Tibial nerve (tissue), 4 donors: ENCODE data around the gene MRPS10. TPM values are rescaled to one million over a fixed set of nuclear protein-coding genes. Genes with fewer than 3 reads are reported as not detected.

Experiments used
- DNase-seq, 2 donors: peaks; one replicate each; pipeline ENCODE4 v3.0.0-alpha.2; 2019; ENCODE audit warnings: low spot score in 2 of 2
- H3K27ac ChIP-seq, 4 donors: fragments of 200-600 bp; sonication (generic) in 3 of 4; one replicate each; pipeline ENCODE4 v1.5.1; 2017 to 2019; ENCODE audit warnings: mild to moderate bottlenecking in 1 of 4
- H3K27me3 ChIP-seq, 2 donors: fragments of 200-600 bp; sonication (generic) in 1 of 2; one replicate each; pipeline versions ENCODE4 v1.5.1 to v1.6.0; 2017 to 2019
- H3K36me3 ChIP-seq, 3 donors: fragments of 200-600 bp; sonication (generic); one replicate each; pipeline ENCODE4 v1.5.1; 2018 to 2019
- H3K4me1 ChIP-seq, 4 donors: fragments of 200-600 bp; sonication (generic) in 3 of 4; one replicate each; pipeline ENCODE4 v1.5.1; 2017 to 2019
- H3K4me3 ChIP-seq, 4 donors: fragments of 200-600 bp; sonication (generic) in 3 of 4; one replicate each; pipeline ENCODE4 v1.5.1; 2017 to 2019; ENCODE audit warnings: mild to moderate bottlenecking in 1 of 4, moderate library complexity in 1 of 4
- H3K9me3 ChIP-seq, 4 donors: fragments of 200-600 bp; sonication (generic) in 3 of 4; one replicate each; pipeline ENCODE4 v1.5.1; 2017 to 2019
- EP300 ChIP-seq, 2 donors: sonication (generic); formaldehyde crosslinking; IDR thresholded peaks; one replicate each; pipeline ENCODE4 v1.6.1; 2017; ENCODE audit warnings: antibody characterized with exemption in 2 of 2, mild to moderate bottlenecking in 1 of 2
- POLR2A ChIP-seq, 2 donors: fragments of 450-650 bp; IDR thresholded peaks; one replicate each; pipeline ENCODE4 v1.6.1; 2017; ENCODE audit warnings: antibody characterized with exemption in 2 of 2, mild to moderate bottlenecking in 2 of 2, moderate library complexity in 2 of 2
- WGBS, 2 donors: methylation state at CpG; one replicate each; pipeline ENCODE4 v1.1.5; 2018; 5-methylcytosine and 5-hydroxymethylcytosine counted together
- total RNA-seq, 4 donors: library from RNA; depleted of rRNA; stranded (reverse); fragments of >200 nt; gene quantifications; one replicate each; pipeline ENCODE4 v1.1.0, GENCODE V29; 2016
- TF ChIP-seq, protein P1 (sequence below), 5 experiments: fragments of 200-600 bp in 3 of 5; fragments of 450-650 bp in 2 of 5; sonication (generic) in 3 of 5; IDR thresholded peaks; one replicate each; pipeline ENCODE4 v1.5.1; 2016 to 2019; ENCODE audit warnings: antibody characterized with exemption in 5 of 5, mild to moderate bottlenecking in 3 of 5, moderate library complexity in 2 of 5

Gene MRPS10
- total RNA-seq, 4 donors from 2014 or later, result 20.7 to 30.6 (median 23.6) TPM

DNA sequence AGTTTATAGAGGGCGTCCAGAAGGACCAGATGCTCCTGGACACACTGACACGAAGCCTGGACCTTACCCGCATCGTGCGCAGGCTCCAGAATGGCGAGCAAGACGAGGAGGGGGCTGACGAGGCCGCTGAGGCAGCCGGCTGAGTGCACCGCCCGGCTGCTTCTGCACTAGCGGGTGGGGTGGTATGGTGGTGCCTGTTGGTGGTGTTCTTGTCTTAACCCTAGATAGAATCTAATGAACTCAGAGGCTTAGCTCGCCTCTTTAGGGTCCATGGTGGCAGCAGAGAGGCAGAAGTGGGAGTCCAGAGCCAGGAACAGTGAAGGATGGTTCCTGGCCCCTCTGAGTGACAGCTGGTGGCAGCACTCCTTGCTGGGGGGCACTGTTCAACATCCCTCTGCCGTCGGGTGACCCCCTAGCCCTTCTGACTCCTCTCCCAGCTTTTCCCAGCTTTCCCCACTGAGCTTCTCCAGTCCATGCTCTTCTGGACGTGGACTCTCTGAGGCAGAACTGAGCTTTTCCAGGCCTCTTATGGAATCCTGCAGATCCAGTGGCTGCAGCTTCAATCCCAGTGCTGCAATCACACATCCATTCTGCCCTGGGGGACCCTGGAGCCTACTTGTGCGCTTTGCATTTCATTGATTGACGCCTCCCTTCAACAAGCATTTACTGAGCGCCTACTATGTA lies 38.3 kb downstream of the MRPS10 start:
- TF ChIP-seq EP300 (IDR thresholded peaks at IDR 0.05), result no peak
- TF ChIP-seq, protein P1, sequence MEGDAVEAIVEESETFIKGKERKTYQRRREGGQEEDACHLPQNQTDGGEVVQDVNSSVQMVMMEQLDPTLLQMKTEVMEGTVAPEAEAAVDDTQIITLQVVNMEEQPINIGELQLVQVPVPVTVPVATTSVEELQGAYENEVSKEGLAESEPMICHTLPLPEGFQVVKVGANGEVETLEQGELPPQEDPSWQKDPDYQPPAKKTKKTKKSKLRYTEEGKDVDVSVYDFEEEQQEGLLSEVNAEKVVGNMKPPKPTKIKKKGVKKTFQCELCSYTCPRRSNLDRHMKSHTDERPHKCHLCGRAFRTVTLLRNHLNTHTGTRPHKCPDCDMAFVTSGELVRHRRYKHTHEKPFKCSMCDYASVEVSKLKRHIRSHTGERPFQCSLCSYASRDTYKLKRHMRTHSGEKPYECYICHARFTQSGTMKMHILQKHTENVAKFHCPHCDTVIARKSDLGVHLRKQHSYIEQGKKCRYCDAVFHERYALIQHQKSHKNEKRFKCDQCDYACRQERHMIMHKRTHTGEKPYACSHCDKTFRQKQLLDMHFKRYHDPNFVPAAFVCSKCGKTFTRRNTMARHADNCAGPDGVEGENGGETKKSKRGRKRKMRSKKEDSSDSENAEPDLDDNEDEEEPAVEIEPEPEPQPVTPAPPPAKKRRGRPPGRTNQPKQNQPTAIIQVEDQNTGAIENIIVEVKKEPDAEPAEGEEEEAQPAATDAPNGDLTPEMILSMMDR (IDR thresholded peaks at IDR 0.05), result no peak
- no peak for TF ChIP-seq POLR2A (IDR thresholded peaks at IDR 0.05)
- Histone ChIP-seq H3K27ac (no peak overlapping the region), H3K4me1 (peaks cover 0 to 5% (median 0%) of the 10 kb centered on the region in 4 donors), H3K36me3 (peaks cover 0 to 3% (median 0%) of the 10 kb centered on the region in 3 donors), H3K9me3 (no peaks in the 10 kb centered on the region), H3K4me3 (no peak overlapping the region), H3K27me3 (peaks cover 0 to 18% of the 10 kb centered on the region in 2 donors)
- 87% methylated on average over 20 of the region's 20 CpGs for WGBS, 2 donors
- no peak for DNase-seq

DNA sequence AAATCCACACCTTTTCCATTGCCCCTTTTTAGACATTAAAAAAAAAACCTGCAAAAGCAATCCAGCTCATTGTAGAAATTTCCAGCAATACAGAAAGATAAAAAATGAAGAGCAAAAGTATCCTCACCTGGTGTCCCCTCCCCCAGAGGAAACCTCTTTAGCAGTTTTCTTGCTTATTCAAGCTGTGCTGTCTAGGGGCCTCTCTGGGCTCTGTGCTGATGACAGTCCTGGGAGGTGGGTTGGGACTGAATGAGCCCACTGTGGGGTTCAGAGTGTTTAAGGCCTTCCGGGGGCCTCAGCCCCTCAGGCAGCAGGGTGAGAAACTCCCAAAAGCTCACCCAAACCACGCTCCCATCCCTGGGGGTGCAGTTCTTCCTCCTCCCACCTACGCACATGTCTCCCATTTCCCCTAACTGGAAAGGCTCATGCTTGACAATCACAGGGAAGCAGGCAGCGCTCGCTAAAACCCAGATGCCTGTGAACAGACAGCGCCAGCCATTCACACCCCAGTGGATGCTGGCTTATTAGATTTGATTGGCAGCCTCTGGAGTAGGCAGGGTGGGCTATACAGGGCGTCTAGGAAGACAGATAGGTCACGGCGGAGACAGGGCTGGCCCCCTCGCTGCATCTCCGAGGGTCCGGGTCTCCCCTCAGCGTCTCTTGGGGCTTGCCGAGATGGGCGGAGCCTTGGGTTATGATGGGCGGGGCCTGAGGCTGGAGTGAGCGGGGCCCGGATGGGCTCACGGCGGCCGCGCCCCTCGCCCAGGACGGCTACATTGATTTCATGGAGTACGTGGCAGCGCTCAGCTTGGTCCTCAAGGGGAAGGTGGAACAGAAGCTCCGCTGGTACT lies 39.9 kb downstream of the MRPS10 start:
- H3K27ac ChIP-seq, result no peak overlapping the region
- DNase-seq, result no peak
- no peaks in the 10 kb centered on the region for H3K9me3 ChIP-seq
- TF ChIP-seq EP300 (IDR thresholded peaks at IDR 0.05) (no peak), POLR2A (IDR thresholded peaks at IDR 0.05) (no peak)
- TF ChIP-seq, protein P1 (IDR thresholded peaks at IDR 0.05), result no peak
- peaks cover 0 to 5% (median 0%) of the 10 kb centered on the region in 4 donors for H3K4me1 ChIP-seq
- no peaks in the 10 kb centered on the region for H3K36me3 ChIP-seq
- no peak overlapping the region for H3K4me3 ChIP-seq
- WGBS, 2 donors, result 12 to 15% methylated on average over 21 to 22 of the region's 27 CpGs
- H3K27me3 ChIP-seq, result peaks cover 0 to 18% of the 10 kb centered on the region in 2 donors

DNA sequence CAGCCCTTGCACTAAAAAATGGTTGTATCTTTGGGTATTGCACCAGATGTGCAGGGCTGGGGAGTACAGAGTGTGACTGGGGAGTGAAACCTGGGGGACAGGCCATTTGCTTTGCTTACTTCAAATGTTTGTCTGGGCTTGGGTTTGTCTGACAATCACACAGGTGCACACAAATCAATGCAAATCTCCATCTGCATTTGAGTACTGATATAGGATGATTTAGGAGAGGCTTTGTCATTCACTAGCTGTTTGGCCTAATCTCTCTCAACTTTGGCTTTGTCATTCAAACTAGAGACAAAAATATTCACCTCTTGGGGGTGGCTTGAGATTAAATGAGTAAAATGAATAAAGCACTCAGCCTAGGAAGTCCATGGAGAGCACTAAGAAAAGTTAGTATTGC lies 40.7 kb downstream of the MRPS10 start:
- TF ChIP-seq, protein P1 (IDR thresholded peaks at IDR 0.05), result no peak
- TF ChIP-seq EP300 (IDR thresholded peaks at IDR 0.05) (no peak), POLR2A (IDR thresholded peaks at IDR 0.05) (no peak)
- no peak for DNase-seq

DNA sequence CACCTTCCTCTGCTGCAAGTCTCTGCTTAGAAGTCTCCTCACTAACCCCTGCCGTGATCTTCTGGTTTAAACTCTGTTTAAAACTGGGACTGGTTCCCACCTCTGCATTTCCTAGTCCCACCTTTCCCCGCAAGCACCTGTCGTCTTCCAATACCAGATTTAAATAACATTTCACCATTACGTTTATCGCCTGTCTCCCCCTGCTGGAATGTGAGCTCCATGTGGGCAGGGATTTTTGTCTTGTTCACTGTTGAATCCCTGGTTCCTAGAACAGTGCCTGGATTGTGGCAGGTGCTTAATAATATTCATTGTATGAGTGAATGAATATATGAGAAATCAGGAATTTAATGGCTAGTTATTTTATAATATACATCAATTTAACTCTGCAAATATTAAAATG lies 41.8 kb downstream of the MRPS10 start:
- 69 to 71% methylated on average over 5 of the region's 5 CpGs for whole genome bisulfite sequencing, 2 donors
- Histone ChIP-seq H3K36me3 (no peaks in the 10 kb centered on the region), H3K4me1 (peaks cover 0 to 5% (median 0%) of the 10 kb centered on the region in 4 donors), H3K27ac (no peak overlapping the region), H3K9me3 (no peaks in the 10 kb centered on the region), H3K4me3 (no peak overlapping the region), H3K27me3 (peaks cover 0 to 18% of the 10 kb centered on the region in 2 donors)
- TF ChIP-seq POLR2A (IDR thresholded peaks at IDR 0.05), result no peak
- TF ChIP-seq EP300 (IDR thresholded peaks at IDR 0.05), result no peak
- TF ChIP-seq, protein P1 (IDR thresholded peaks at IDR 0.05), result no peak
- DNase-seq, result no peak

More for the DNA sequence above, 40.7 kb downstream of the MRPS10 start:
- Histone ChIP-seq H3K9me3 (no peaks in the 10 kb centered on the region), H3K36me3 (no peaks in the 10 kb centered on the region), H3K4me3 (no peak overlapping the region), H3K27me3 (peaks cover 0 to 18% of the 10 kb centered on the region in 2 donors), H3K4me1 (peaks cover 0 to 5% (median 0%) of the 10 kb centered on the region in 4 donors), H3K27ac (no peak overlapping the region)

DNA sequence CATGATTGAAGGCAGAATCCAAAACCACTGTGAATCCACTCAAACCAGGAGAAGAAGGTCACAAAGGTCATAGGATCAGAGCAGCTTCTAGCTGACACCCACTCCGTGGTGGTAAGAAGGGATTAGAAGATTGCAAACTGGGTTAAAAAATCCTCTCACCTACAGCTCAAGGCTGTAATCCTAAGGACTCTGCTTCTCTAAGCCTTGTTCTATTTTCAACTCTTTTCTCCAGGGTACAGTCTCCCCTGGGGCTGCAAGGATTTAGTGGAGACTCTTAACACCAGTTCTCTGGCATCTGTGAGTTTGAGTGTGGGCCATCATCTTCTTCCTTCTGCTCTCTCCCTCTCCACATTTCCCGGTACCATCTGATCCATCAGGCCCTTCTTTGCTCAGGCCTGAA lies 44.6 kb downstream of the MRPS10 start, which contains the start of gene GUCA1A:
TSS of gene GUCA1A (plus strand) at position 264 of the 400 bp plus-strand sequence. CDS start 250 bp downstream, outside the sequence.
- no peak within 1 kb of the TSS for H3K27ac ChIP-seq

More for the DNA sequence above, 44.6 kb downstream of the MRPS10 start, which contains the start of gene GUCA1A:
- H3K4me1 ChIP-seq, result peaks cover 0 to 3% (median 0%) of the 10 kb centered on the region in 4 donors
- H3K4me3 ChIP-seq, result no peak within 1 kb of the TSS
- no peaks in the 10 kb centered on the region for H3K9me3 ChIP-seq
- no peaks in the 10 kb centered on the region for H3K36me3 ChIP-seq
- DNase-seq, result no peak
- TF ChIP-seq, protein P1 (IDR thresholded peaks at IDR 0.05), result no peak
- TF ChIP-seq EP300 (IDR thresholded peaks at IDR 0.05) (no peak), POLR2A (IDR thresholded peaks at IDR 0.05) (no peak)
- WGBS, 2 donors, result 87 to 91% methylated on average over 2 of the region's 2 CpGs
- H3K27me3 ChIP-seq, result peaks cover 0 to 5% of the 10 kb centered on the region in 2 donors
